HuH-7.5 (cell line): ENCODE measurements around the gene HTR3E.

Experiments
- DNase-seq: peaks from one replicate; pipeline ENCODE4 v3.0.0; 2011; ENCODE audit warnings: low spot score

HTR3E gene

DNA sequence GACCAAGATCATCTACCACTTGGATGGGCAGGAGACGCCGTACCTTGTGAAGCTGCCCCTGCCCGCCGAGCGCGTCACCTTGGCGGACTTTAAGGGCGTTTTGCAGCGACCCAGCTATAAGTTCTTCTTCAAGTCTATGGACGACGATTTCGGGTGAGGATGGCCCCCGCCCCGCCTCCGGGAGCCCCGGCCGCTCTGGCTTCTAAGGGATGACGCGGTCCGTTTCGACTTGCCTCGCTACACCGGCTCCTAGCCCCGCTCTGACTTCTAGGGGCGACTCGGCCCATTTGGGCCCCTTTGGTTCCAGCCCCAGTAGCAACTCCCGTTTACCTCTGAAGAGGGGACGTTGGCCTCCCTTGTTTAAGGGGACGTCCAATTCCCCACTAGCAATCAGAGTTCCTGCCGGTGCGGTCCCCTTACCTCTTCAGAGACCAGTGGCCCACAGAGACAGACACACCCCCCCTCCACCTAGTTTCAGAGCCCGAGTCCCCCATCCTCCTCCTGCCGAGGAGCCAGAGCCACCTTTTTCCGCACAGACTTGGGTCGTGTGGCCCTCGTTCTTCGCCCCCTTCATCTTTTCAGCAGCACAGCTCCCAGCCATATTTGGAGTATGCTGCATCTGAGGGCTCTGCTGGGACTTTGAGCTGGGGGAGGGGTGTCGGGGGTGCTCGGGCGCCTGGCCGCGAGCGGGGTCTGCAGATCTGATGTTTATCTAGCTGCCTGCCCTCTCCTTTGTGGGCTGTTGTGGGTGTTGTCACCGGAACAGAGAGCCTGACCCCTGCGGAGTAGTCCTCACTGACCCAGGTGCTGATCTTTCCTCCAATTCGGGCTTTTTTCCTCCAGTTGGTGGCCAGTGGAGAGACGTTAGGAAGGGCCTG, 59.0 kb downstream of the HTR3E start:
- DNase-seq: no peak

DNA sequence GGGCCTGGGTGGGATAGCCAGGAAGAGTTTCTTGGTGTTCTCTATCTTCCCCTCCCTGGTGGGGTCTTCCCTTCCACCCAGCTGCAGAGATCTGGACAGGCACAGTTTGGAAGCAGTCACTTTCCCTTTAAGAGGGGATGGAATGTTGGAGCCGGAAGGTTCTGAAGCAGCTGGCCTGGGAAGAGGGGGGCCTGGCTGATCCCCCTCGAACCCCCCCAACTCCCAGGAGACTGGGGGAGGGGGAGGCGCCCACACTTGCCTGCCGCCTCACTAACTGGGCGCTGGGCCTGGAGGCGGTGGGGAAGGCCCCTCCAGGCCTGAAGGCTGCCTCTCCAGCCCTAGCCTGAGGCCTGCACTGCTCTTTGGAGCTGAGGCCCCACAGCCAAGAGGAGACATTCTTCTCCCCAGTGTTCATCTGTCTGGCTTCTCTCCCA, 59.7 kb downstream of the HTR3E start:
- DNase-seq: no peak
